Measurements from ENCODE around the gene CRIM1. TPM values are rescaled to one million over a fixed set of nuclear protein-coding genes. Genes with fewer than 3 reads are reported as not detected.

The CRIM1 gene, protein sequence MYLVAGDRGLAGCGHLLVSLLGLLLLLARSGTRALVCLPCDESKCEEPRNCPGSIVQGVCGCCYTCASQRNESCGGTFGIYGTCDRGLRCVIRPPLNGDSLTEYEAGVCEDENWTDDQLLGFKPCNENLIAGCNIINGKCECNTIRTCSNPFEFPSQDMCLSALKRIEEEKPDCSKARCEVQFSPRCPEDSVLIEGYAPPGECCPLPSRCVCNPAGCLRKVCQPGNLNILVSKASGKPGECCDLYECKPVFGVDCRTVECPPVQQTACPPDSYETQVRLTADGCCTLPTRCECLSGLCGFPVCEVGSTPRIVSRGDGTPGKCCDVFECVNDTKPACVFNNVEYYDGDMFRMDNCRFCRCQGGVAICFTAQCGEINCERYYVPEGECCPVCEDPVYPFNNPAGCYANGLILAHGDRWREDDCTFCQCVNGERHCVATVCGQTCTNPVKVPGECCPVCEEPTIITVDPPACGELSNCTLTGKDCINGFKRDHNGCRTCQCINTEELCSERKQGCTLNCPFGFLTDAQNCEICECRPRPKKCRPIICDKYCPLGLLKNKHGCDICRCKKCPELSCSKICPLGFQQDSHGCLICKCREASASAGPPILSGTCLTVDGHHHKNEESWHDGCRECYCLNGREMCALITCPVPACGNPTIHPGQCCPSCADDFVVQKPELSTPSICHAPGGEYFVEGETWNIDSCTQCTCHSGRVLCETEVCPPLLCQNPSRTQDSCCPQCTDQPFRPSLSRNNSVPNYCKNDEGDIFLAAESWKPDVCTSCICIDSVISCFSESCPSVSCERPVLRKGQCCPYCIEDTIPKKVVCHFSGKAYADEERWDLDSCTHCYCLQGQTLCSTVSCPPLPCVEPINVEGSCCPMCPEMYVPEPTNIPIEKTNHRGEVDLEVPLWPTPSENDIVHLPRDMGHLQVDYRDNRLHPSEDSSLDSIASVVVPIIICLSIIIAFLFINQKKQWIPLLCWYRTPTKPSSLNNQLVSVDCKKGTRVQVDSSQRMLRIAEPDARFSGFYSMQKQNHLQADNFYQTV
- total RNA-seq (2022; extraction: Qiagen RNA extraction; ENCODE audit: low read depth): 97.5 to 186 TPM (median 149 TPM) in 5 replicates

DNA sequence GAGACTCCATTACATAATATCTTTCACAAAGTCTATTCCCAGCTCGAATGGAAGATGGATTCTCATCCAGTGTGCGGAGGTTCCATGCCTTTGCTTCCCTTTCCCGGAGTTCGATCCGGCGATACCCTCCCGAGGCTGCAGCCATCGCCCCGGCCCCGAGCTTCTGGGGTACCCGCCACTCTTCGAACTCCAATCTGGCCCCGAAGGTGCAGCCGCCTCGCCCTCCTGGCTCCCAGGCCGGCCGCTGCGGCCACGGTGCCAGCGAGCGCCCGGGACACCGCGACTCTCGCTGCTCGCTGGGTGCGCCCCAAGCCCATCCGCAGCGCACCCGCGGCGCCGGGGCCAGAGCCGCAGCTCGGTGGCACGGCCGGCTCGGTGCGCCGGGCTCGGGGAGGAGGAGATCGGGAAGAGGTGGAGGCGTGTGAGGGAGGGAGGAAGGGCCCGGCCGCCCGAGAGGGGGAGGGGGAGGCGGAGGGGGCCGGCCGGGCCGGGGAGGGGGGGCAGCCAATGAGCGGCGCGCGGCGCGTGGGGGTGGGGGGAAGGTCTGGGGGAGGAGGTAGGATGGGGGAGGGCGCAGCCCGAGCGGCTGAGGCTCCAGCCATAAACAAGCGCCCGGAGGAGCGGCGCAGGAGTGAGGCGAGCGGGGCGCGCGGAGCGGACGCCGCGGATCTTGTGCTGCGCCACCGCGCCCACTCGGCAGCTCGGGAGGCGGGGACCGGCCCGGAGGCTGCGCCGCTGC lies at the start of gene CRIM1:
Gene CRIM1 (plus strand): TSS at position 628 of the 739 bp plus-strand sequence. CDS start 515 bp downstream, outside the sequence.

DNA sequence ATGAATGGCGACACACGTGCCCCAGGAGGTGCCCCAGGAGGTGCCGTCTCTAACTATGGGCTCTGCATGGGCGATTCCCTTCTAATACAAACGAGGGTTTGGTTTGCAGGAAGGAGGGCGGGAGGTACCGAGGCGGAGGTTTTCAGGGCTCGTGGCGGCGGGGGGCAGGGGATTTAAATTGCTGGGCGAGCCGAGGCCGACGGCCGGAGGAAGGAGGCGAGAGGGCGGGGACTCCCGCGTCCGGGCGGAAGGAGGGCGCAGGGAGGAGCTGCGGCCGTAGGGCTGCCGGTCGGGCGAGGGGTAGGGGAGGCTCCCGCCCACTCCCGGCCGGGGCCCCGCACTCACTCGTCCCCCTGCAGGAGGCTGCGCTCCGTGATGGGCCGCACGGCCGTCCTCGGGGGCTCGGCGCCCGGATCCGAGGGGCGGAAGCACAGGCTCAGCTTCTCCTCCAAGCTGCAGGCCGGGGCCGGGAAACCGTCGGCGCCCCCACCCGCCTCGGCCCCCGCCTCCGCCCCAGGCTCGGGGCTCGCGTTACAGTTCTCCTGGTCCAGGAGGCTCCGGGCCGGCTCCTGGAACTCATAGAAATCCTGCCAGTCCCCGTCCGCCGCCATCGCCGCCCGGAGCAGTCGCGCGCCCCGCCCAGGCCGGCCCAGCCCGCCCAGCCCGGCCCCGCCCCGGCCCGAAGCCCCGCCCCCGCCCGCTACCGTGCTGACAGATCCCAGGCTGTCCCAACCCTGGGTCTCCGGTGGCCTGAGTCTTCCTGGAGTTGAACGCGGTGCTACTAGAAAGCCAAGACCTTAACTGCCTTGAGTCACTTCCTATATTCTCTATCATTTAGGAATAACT lies 242.2 kb downstream of the CRIM1 start, which contains the start of gene FEZ2:
Gene FEZ2 (minus strand): TSS at position 637 of the 846 bp plus-strand sequence. CDS start 26 bp downstream, at position 611.

Other genes with a start within 250 kb of the CRIM1 start
- 36.7 to 82.9 TPM (median 45.7 TPM) in 5 replicates for gene FEZ2, start 242.4 kb downstream of the CRIM1 start, total RNA-seq (2022; extraction: Qiagen RNA extraction; ENCODE audit: low read depth)

Measured in A549 treated with ZK216348 at 1 μM for 4 hours (cell line).